HG03135 (cell line): ENCODE measurements around the gene ZNF346.
A peak's percentile ranks its signal among the peaks of the same experiment; 100 is the strongest.
"Not testable (repeated sequence)": the region's sequence is repeated elsewhere in the genome, so short reads cannot be mapped to it uniquely, and the experiment has no call there.

Experiments
- ATAC-seq: cut with Tn5 transposase; IDR thresholded peaks from one replicate; pipeline ENCODE4 v1.9.1; 2021; ENCODE audit warnings: mild to moderate bottlenecking, moderate library complexity; ENCODE audit not compliant: unreplicated experiment

The ZNF346 gene, protein sequence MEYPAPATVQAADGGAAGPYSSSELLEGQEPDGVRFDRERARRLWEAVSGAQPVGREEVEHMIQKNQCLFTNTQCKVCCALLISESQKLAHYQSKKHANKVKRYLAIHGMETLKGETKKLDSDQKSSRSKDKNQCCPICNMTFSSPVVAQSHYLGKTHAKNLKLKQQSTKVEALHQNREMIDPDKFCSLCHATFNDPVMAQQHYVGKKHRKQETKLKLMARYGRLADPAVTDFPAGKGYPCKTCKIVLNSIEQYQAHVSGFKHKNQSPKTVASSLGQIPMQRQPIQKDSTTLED

DNA sequence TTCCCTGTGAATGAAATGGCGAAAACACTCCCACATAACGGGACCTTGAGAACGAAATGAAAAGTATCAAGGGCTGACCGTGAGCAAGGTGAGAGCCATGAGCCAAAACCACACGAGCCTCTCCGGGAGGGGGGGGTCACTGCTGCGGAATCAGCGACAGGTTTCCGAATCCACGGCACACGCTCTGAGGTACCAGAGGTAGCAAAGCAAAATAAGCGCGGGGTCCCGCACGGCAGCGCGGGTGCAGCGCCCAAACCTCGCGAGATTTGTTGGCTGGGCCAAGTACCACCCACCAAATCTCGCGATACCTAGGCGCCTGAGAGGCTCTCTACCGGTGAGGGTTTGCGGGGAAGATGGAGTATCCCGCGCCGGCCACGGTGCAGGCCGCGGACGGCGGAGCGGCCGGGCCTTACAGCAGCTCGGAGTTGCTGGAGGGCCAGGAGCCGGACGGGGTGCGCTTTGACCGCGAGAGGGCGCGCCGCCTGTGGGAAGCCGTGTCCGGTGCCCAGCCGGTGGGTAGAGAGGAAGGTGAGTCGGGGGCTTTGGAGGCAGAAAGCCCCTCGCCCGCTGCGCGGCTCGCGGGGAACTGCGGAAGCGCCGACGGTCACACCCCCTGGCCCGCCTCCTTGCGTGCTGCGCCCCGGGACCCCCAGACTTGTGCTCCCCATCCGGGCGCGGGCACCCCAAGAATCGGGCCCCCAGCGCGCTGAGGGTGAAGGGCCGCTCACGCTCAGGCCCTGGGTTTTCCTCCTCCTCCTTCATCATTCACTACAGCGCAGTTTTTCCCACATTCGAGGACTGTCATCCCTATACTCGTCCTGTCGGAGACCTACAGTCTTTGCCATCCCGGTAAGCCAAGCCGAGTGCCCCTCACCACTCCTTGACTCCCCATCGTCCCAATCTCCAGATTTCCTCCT lies at the start of gene ZNF346:
Gene ZNF346, plus strand, starts transcription at position 311 of the 917 bp plus-strand sequence. Its CDS starts 43 bp downstream, at position 354.
- ATAC-seq: peak; percentile 91

DNA sequence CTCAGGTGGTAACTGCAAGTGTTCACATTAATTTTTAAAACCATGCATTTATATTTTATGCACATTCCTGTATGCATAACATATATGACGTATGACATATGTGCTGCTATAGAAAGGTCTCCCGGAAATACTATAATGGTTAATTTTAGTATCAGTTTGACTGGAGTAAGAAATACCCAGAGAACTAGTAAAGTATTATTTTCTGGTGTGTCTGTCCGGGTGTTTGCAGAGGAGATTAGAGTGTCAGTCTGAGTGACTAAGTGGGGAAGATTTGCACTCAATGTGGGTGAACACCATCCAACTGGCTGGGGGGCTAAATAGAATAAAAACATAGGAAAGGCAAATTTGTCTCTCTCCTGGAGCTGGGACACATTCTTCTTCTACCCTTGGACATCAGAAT lies 42.8 kb upstream of the ZNF346 start:
- ATAC-seq: no peak

DNA sequence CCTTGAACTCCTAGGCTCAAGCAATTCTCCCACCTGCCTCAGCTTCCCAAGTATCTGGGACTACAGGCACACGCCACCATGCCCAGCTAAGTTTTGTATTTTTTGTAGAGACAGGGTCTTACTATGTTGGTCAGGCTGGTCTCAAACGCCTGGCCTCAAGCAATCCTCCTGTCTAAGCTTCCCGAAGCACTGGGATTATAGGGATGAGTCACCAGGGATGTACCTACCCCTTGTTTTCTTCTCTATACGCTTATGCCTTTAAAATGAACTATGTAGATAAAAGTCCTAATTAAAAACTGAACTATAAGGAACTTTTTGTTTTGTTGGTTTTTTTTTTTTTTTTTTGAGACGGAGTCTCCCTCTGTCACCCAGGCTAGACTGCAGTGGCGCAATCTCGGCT lies 41.7 kb upstream of the ZNF346 start:
- ATAC-seq: no peak

DNA sequence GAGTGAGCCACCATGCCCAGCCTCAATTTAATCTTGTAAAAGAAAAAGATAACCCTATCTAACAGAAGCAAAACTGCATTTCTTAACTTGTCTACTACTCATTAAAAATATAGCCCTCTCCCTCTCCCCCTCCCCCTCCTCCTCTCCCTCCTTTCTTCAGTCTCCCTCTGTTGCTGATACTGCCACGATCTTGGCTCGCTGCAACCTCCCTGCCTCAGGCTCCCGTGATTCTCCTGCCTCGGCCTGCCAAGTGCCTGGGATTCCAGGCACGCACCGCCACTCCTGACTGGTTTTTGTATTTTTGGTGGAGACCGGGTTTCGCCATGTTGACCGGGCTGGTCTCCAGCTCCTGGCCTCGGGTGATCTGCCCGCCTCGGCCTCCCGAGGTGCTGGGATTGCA lies 39.4 kb upstream of the ZNF346 start:
- ATAC-seq: not testable (repeated sequence)

DNA sequence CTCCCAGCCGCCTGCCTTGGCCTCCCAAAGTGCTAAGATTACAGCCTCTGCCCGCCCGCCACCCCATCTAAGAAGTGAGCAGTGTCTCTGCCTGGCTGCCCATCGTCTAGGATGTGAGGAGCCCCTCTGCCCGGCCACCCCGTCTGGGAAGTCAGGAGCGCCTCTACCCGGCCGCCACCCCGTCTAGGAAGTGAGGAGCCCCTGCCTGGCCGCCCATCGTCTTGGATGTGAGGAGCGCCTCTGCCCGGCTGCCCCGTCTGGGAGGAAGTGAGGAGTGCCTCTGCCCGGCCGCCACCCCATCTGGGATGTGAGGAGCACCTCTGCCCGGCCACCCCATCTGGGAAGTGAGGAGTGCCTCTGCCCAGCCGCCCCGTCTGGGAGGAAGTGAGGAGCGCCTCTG lies 38.9 kb upstream of the ZNF346 start:
- not testable (repeated sequence) for ATAC-seq

DNA sequence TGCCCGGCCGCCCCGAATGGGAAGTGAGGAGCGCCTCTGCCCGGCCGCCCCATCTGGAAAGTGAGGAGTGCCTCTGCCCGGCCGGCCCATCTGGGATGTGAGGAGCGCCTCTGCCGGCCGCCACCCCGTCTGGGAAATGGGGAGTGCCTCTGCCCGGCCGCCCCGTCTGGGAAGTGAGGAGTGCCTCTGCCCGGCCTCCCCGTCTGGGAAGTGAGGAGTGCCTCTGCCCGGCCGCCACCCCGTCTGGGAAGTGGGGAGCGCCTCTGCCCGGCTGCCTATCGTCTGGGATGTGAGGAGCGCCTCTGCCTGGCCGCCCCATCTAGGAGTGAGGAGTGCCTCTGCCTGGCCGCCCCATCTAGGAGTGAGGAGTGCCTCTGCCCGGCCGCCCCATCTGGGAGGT lies 38.3 kb upstream of the ZNF346 start:
- not testable (repeated sequence) for ATAC-seq

DNA sequence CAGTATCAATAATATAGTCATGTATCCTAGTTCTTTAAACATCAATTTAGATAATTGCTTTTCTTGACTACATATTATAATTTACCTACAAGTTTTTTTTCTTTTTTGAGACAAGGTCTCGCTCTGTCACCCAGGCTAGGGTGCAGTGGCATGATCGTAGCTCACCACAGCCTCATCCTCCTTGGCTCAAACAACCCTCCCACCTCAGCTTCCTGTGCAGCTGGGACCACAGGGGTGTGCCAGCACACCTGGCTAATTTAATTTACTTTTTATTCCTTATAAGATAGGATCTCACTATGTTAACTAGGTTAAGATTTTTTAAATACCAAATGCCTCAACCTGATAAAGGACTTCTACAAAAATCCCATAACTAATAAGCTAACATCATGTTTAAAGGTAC lies 37.0 kb upstream of the ZNF346 start:
- peak; percentile 66 for ATAC-seq

DNA sequence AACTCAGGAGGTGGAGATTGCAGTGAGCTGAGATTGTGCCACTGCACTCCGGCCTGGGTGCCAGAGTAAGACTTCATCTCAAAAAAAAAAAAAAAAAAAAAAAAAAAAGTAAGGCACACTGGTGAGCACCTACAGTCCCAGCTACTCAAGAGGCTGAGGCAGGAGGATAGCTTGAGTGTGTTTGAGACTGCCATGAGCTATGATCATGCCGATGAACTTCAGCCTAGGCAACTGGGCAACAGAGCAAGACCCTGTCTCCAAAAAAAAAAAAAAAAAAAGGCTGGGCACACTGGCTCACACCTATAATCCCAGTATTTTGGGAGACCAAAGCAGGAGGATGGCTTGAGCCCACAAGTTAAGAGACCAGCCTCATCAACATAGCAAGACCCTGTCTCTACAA lies 36.2 kb upstream of the ZNF346 start:
- ATAC-seq: no peak

DNA sequence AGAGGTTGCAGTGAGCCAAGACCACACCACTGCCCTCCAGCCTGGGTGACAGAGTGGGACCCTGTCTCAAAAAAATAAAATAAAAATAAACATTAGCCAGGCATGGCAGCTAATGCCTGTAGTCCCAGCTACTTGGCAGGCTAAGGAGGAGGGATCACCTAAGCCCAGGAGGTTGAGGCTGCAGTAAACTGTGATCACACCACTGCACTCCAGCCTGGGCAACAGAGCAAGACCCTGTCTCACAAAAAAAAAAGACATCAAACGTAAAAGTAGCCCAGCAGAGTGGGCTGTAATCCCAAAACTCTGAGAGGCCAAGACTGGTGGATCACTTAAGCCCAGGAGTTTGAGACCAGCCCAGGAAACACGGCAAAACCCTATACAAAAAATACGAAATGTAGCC lies 34.9 kb upstream of the ZNF346 start:
- no peak for ATAC-seq

DNA sequence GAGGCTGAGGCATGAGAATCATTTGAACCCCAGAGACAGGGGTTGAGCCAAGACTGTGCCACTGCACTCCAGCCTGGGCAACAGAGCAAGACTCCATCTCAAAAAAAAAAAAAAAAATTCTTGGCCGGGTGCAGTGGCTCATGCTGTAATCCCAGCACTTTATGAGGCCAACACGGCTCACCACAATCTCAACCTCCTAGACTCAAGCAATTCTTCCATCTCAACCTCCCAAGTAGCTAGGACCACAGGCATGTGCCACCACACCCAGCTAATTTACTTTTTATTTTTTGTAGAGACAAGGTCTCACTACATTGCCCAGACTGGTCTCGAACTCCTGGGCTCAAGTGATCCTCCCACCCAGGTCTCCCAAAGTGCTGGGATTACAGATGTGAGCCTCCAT lies 29.4 kb upstream of the ZNF346 start:
- not testable (repeated sequence) for ATAC-seq

DNA sequence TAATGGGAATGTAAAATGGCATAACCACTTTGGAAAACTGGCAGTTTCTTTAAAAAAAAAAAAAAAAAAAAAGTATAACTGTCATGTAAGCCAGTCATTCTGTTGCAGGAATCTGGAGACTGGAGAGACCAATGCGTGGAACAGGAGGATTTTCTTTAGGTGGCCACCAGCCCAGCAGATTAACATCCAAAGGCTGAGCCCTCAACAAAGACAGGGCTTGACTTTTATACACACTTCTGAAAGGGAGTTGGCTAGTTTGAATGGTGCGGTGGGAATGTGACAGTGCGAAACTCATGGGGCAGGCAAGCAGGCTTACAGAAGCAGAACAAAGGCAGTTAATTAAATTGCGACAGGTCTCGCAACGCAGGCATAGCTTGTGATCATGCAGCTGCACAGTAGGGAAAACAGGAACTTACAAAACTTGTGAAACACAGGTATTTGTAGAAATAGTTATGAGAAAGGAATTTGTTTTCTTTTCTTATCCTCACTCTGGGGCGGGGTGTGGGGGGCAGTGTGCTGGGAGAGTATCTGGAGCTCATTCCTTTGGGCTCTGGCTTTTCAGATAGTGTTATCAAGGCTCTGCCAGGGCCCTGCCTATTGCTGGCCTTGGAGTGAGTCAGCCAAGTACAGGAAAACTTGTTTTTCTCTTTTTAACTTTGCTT lies 27.9 kb upstream of the ZNF346 start:
- no peak for ATAC-seq

DNA sequence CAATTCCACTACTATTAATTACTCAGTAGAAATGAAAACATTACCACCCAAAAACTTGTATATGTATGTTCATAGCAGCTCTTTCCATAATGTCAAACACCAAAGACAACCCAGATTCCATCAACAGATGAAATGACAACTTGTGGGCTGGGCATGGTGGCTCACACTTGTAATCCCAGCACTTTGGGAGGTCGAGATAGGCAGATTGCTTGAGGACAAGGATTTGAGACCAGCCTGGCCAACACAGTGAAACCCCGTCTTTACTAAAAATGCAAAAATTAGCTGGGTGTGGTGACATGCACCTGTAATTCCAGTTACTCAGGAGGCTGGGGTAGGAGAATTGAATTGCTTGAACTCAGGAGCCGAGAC lies 27.4 kb upstream of the ZNF346 start:
- ATAC-seq: no peak

DNA sequence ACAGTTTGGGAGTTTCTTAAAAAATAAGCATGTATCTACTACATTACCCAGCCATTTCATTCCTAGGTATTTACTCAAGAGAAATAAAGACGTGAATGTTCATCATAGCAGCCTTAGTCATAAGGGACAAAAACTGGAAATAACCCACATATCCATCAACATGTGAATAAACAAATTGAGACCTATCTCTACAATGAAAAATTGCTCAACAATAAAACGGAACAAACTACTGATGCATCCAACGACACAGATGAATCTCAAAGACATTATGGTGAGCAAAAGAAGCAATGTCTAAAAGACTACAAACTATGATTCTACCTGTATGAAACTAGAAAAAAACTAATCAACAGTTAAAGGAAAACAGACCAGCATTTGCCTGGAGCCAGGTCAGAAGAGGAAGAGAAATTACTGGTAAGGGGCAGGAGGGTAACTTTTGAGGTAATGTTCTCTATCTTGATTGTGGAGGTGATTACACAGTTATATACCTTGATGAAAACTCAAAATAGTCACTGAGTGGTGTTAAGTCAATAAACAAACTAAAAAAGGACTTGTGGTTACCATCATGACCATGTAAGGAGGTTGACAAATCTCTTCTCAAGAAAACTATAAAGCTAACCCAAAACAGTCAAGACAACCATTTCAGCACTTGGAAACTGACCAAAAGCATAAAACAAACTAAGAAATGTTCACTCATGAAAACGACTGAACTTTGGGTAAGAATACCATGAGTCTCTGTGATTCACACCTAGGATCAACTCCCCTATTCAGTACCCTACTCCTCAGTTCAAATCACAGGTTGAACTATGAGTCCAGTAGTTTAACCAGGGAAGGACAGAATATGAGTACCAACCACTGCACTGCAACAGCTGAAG lies 26.4 kb upstream of the ZNF346 start:
- no peak for ATAC-seq

DNA sequence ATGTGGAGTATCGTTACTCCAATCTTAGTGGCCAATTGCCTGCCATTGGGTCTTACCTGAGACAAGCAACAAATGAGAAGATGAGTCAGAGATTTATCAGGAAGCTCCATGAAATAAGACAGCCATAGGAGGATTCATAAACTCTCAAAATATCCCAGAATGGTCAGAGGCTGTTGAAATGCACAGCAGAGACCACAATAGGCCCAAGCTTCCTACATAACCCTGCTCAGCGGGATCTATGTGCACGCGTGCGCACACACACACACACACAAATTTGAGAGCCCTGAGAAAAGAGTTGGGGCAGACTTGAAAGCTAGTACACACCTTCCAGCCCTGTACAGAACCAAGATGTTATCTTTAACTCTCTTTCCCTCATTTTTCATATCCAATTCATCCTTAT lies 25.7 kb upstream of the ZNF346 start:
- no peak for ATAC-seq

DNA sequence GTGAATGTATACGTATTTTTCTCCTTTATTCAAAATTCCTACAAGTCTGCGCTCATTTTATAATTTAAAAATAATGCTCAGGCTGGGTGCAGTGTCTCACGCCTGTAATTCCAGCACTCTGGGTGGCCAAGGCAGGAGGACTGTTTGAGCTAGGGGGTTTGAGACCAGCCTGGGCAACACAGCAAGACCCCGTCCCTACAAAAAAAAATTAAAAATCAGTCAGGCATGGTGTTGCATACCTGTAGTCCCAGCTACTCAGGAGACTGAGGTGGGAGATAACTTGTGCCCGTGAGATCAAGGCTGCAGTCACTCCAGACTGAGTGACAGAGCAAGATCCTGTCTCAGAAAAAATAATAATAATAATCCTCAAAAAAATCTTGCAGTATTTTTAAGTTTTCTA lies 23.7 kb upstream of the ZNF346 start:
- no peak for ATAC-seq

DNA sequence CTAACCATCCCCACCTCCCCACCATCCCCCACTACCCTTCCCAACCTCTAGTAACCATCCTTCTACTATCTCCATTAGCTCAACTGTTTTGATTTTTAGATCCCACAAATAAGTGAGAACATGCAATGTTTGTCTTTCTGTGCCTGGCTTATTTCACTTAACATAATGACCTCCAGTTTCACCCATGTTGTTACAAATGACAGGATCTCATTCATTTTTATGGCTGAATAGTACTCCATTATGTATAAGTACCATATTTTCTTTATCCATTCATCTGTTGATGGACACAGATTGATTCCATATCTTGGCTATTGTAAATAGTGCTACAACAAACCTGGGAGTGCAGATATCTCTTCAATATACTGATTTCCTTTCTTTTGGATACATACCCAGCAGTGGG lies 23.0 kb upstream of the ZNF346 start:
- ATAC-seq: not testable (repeated sequence)

DNA sequence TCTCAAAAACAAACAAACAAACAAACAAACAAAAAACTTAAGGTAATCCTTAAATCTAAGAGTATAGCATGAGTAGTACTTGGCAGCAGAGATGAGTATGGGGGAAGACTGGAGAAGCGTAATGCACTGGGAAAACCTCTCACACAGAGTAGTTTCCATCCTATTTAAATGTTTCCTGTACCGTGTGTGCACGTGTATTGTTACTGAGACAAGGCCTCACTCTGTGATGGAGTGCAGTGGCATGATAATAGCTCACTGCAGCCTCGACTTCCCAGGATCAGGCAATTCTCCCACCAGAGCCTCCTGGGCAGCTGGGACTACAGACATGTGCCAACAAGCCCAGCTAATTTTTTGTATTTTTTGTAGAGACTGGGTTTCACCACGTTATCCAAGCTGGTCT lies 18.8 kb upstream of the ZNF346 start:
- no peak for ATAC-seq

DNA sequence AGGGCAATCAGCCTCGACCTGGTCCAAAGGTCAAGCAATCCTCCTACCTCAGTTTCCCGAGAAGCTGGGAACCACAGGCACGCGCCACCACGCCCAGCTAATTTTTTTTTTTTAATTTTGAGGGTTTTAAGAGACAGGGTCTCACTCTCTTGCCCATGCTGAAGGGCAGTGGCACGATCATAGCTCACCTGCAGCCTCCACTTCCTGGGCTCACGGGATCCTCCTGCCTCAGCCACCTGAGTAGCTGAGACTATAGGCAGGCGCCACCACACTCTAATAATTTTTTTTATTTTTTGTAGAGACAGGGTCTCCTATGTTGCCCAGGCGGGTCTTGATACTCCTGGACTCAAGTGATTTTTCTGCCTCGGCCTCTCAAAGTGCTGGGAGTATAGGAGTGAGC lies 17.5 kb upstream of the ZNF346 start:
- no peak for ATAC-seq

DNA sequence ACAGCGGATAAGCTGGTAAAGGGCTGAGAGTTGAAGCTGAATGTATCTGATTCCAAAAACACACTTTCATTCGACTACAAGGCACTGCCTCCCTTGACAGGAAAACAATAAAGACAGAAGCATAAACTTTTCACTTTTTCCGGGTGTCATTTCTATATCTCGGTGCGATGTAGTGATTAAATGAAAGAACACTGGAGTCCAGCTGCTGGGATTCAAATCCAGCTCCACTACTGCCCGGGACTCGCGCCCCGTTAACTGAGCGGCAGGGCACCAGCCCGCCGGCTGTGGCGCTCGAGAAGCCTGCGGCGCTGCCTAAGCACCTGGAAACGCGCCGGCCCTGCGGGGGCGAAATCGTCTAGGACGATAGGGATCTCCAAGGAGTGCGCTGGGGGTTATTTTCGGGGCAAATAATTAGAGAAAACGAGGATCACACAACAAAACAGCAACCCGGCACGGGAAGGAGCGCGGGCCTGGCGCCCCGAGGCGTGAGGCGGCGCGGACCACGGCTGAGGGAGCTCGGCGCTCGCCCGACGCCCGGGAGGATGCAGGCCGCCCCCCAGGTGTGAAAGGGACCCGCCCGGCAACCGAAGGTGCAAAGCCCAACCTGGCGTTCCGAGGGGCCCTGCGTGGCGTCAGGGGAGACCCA lies 16.8 kb upstream of the ZNF346 start:
- ATAC-seq: peak; percentile 57

DNA sequence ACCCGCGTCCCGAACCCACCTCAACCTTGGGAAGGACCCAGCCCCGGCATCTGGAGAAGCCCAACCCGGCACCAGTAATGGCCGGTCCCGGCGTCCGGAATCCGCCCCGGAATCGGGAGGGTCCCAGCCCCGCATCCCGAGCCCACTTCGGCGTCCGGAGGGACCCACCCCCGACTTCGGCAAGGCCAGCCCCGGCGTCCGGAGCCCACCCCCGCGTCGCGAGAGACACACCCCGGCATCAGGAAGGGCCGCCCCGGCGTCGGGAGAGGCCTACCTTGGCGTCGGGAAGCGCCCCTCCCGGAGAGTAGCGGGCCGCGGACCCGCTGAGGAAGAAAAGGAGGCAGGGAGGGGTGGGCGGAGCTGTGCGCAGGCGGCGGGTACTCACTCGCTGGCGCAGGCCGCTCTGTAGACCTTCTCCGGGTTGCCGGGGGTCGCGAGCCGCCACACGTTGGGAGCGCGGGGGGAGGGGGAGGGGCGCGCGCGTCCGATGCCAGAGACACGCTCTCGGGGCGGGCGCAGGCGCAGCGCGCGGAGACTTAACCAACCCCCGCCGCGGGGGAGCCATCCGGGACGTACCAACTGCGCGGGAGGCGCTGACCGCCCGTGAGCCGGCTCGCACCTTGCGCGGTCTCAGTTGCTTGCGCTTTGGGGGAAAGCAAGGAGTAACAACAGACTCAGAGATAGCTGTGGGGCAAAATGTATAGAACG lies 16.1 kb upstream of the ZNF346 start, which contains the start of gene UIMC1:
Gene UIMC1, minus strand, starts transcription at position 515 of the 708 bp plus-strand sequence. CDS start 24,164 bp downstream, outside the sequence.
- ATAC-seq: peak; percentile 66
